ENCODE results near the gene ASF1B. TPM values are rescaled to one million over a fixed set of nuclear protein-coding genes. Genes with fewer than 3 reads are reported as not detected.

The ASF1B gene
- total RNA-seq, 4 donors from 2014 or later: 1.2 TPM; not detected in 3

GRCh38 chr19:14119644-14120496 lies 16.5 kb downstream of the ASF1B start:
- TF ChIP-seq POLR2A (IDR thresholded peaks at IDR 0.05) (no peak), POLR2AphosphoS5 (IDR thresholded peaks at IDR 0.05) (no peak), CTCF (IDR thresholded peaks at IDR 0.05) (no peak), EP300 (IDR thresholded peaks at IDR 0.05) (no peak)
- H3K9me3 ChIP-seq: no peaks in the 10 kb centered on the region
- H3K27ac ChIP-seq: peak overlapping the region; percentile 84 to 100 (median 98)
- no peak overlapping the region for H3K4me3 ChIP-seq
- ATAC-seq: no peak
- no peaks in the 10 kb centered on the region for H3K27me3 ChIP-seq
- WGBS, 2 donors (ENCODE audit: low coverage in 1 of 2): 85 to 87% methylated on average over 2 to 4 of the region's 7 CpGs
- H3K36me3 ChIP-seq: no peaks in the 10 kb centered on the region
- peaks cover 7 to 44% (median 27%) of the 10 kb centered on the region in 3 donors for H3K4me1 ChIP-seq

GRCh38 chr19:14119146-14119545 lies 17.2 kb downstream of the ASF1B start:
- no peak for ATAC-seq
- Histone ChIP-seq H3K36me3 (no peaks in the 10 kb centered on the region), H3K4me1 (peaks cover 7 to 51% (median 34%) of the 10 kb centered on the region in 3 donors), H3K4me3 (peak overlapping the region; percentile 3 to 96), H3K27me3 (no peaks in the 10 kb centered on the region), H3K9me3 (no peaks in the 10 kb centered on the region), H3K27ac (peak overlapping the region; percentile 84 to 100 (median 98))
- TF ChIP-seq POLR2AphosphoS5 (IDR thresholded peaks at IDR 0.05): no peak
- no peak for TF ChIP-seq EP300 (IDR thresholded peaks at IDR 0.05)
- TF ChIP-seq CTCF (IDR thresholded peaks at IDR 0.05): no peak
- TF ChIP-seq POLR2A (IDR thresholded peaks at IDR 0.05): no peak
- 22 to 36% methylated on average over 1 to 3 of the region's 3 CpGs for WGBS, 2 donors (ENCODE audit: low coverage in 1 of 2)

GRCh38 chr19:14118165-14119051 lies 18.0 kb downstream of the ASF1B start:
- 3 to 5% methylated on average over 5 to 12 of the region's 61 CpGs for WGBS, 2 donors (ENCODE audit: low coverage in 1 of 2)
- H3K36me3 ChIP-seq: no peaks in the 10 kb centered on the region
- H3K27me3 ChIP-seq: no peaks in the 10 kb centered on the region
- H3K27ac ChIP-seq: peak overlapping the region; percentile 84 to 100 (median 98)
- H3K4me1 ChIP-seq: peaks cover 10 to 58% (median 41%) of the 10 kb centered on the region in 3 donors
- H3K4me3 ChIP-seq: peak overlapping the region; percentile 18 to 96
- ATAC-seq: peak; percentile 73
- H3K9me3 ChIP-seq: no peaks in the 10 kb centered on the region
- TF ChIP-seq POLR2A (IDR thresholded peaks at IDR 0.05) (peak; percentile 82 to 83), POLR2AphosphoS5 (IDR thresholded peaks at IDR 0.05) (peak; percentile 84), EP300 (IDR thresholded peaks at IDR 0.05) (no peak), CTCF (IDR thresholded peaks at IDR 0.05) (peak in 1 of 4 experiments; percentile 30)

GRCh38 chr19:14117668-14118164 lies 18.7 kb downstream of the ASF1B start, which contains the start of gene PRKACA:
Gene PRKACA (minus strand): TSS chr19:14117762. CDS start chr19:14117547, 215 bp downstream.
- TF ChIP-seq CTCF (IDR thresholded peaks at IDR 0.05) (no peak), POLR2A (IDR thresholded peaks at IDR 0.05) (peak; percentile 48 to 49), POLR2AphosphoS5 (IDR thresholded peaks at IDR 0.05) (peak; percentile 62), EP300 (IDR thresholded peaks at IDR 0.05) (no peak)
- no CpG with 5 or more reads among the region's 67 CpGs for WGBS, 2 donors (ENCODE audit: low coverage in 1 of 2)
- peaks cover 11 to 65% (median 47%) of the 10 kb centered on the region in 3 donors for H3K4me1 ChIP-seq

More at GRCh38 chr19:14117668-14118164, 18.7 kb downstream of the ASF1B start, which contains the start of gene PRKACA:
- H3K9me3 ChIP-seq: no peaks in the 10 kb centered on the region
- H3K4me3 ChIP-seq: peak within 1 kb of the TSS; percentile 95 to 96
- peak within 1 kb of the TSS; percentile 85 to 100 (median 98) for H3K27ac ChIP-seq
- H3K27me3 ChIP-seq: no peaks in the 10 kb centered on the region
- peak; percentile 93 for ATAC-seq
- H3K36me3 ChIP-seq: no peaks in the 10 kb centered on the region

All from gastroesophageal sphincter (tissue), 4 donors.